HepG2 (cell line): ENCODE results near the gene NDFIP2. TPM values are rescaled to one million over a fixed set of nuclear protein-coding genes. Genes with fewer than 3 reads are reported as not detected.

ENCODE experiments used
- ATAC-seq: fragments of 200-7000 bp; cut with Tn5 transposase; 3 replicates; pipeline ENCODE4 v1.9.1; 2020; ENCODE audit warnings: mild to moderate bottlenecking, moderate library complexity
- BruUV-seq: library from RNA; stranded (reverse); fragments of 400-500 nt; replicated peaks from 2 replicates; lab custom pipeline; 2021; lab: Mats Ljungman, UMichigan
- CTCF ChIA-PET: fragments of 300-600 bp; formaldehyde crosslinking; extraction: SDS; loops from one replicate; lab custom pipeline; 2021; ENCODE audit warnings: low total read pairs, inconsistent platforms, low intra/inter-chr PET ratio; lab: Yijun Ruan, JAX
- POLR2A ChIA-PET: fragments of 350-600 bp; sonication (Branson Sonifier 250); formaldehyde crosslinking; loops from one replicate; lab custom pipeline; 2020; ENCODE audit warnings: antibody characterized with exemption, inconsistent platforms; lab: Yijun Ruan, JAX
- DNase-seq: peaks from one replicate; pipeline ENCODE4 v3.0.0-alpha.2; 2015; ENCODE audit warnings: low spot score
- FAIRE-seq: peaks from 3 replicates; lab custom pipeline; 2011; peaks lifted over from hg19 to GRCh38; lab: Jason Lieb, UNC
- H2AFZ ChIP-seq: one replicate; pipeline ENCODE4 v1.6.1; 2011; ENCODE audit warnings: low read length, inconsistent platforms
- H3K27ac ChIP-seq: fragments of 300-600 bp; 3 replicates; pipeline ENCODE4 v1.8.0; 2011; ENCODE audit warnings: mixed run types, mild to moderate bottlenecking, mixed read lengths, low read length, inconsistent platforms; ENCODE audit not compliant: insufficient read depth; ENCODE audit errors: extremely low read length
- H3K27me3 ChIP-seq, 2 experiments: fragments of 200-600 bp in 1 of 2; 2 replicates in 1 of 2; 3 replicates in 1 of 2; pipeline versions ENCODE4 v1.6.0 to v1.8.0; 2011; ENCODE audit warnings: low read length in 2 of 2, mild to moderate bottlenecking in 2 of 2, moderate library complexity in 2 of 2, inconsistent platforms in 1 of 2; ENCODE audit not compliant: insufficient read depth in 2 of 2, control insufficient read depth in 1 of 2
- H3K36me3 ChIP-seq, 2 experiments: fragments of 200-600 bp in 1 of 2; replicated peaks in 1 of 2; 2 replicates in 1 of 2; 3 replicates in 1 of 2; pipeline versions ENCODE4 v1.5.1 to v1.8.0; 2011; ENCODE audit warnings: low read length in 2 of 2, inconsistent platforms in 1 of 2; ENCODE audit not compliant: insufficient read depth in 2 of 2, control insufficient read depth in 1 of 2
- H3K4me1 ChIP-seq: 2 replicates; pipeline ENCODE4 v1.5.1; 2012; ENCODE audit warnings: low read length, inconsistent platforms; ENCODE audit not compliant: insufficient read depth
- H3K4me2 ChIP-seq: 2 replicates; pipeline ENCODE4 v1.6.0; 2011; ENCODE audit warnings: low read depth, low read length, inconsistent platforms
- H3K4me3 ChIP-seq, 3 experiments: fragments of 200-600 bp in 1 of 3; sonication (generic), shearing (Covaris generic) in 1 of 3; replicated peaks in 1 of 3; 2 replicates each; pipeline ENCODE4 v1.5.1; 2011 to 2016; ENCODE audit warnings: low read length in 3 of 3, inconsistent platforms in 2 of 3, low read depth in 2 of 3, mild to moderate bottlenecking in 2 of 3, control low read depth in 1 of 3, mixed read lengths in 1 of 3; ENCODE audit not compliant: insufficient read depth in 1 of 3
- H3K79me2 ChIP-seq: one replicate; pipeline ENCODE4 v1.6.1; 2011; ENCODE audit warnings: low read length, inconsistent platforms; ENCODE audit not compliant: insufficient read depth
- H3K9ac ChIP-seq: 2 replicates; pipeline ENCODE4 v1.6.0; 2011; ENCODE audit warnings: mild to moderate bottlenecking, low read depth, low read length, inconsistent platforms; ENCODE audit not compliant: insufficient read depth
- H3K9me3 ChIP-seq: 2 replicates; pipeline ENCODE4 v1.5.1; 2012; ENCODE audit warnings: mild to moderate bottlenecking, low read length
- H4K20me1 ChIP-seq: 2 replicates; pipeline ENCODE4 v1.6.0; 2011; ENCODE audit warnings: inconsistent platforms, mild to moderate bottlenecking, low read length, moderate library complexity; ENCODE audit not compliant: insufficient read depth
- DRAP1 ChIP-seq: IDR thresholded peaks from 2 replicates; pipeline ENCODE4 v1.6.1; 2016; ENCODE audit warnings: missing genetic modification reagents, missing compliant biosample characterization
- ELF1 ChIP-seq: sonication (generic); formaldehyde crosslinking; IDR thresholded peaks from 2 replicates; pipeline ENCODE4 v1.4.0; 2020; ENCODE audit warnings: missing genetic modification reagents
- FOSL2 ChIP-seq: sonication (generic); formaldehyde crosslinking; IDR thresholded peaks from 2 replicates; pipeline ENCODE4 v1.4.0; 2020; ENCODE audit warnings: missing genetic modification reagents
- HNF4A ChIP-seq: sonication (generic); formaldehyde crosslinking; IDR thresholded peaks from 2 replicates; pipeline ENCODE4 v1.4.0; 2020; ENCODE audit warnings: missing genetic modification reagents
- NFRKB ChIP-seq: fragments of 450-650 bp; IDR thresholded peaks from 2 replicates; pipeline ENCODE4 v1.6.1; 2017
- NRL ChIP-seq: sonication (generic); formaldehyde crosslinking; IDR thresholded peaks from 2 replicates; pipeline ENCODE4 v1.5.0; 2020; ENCODE audit warnings: missing genetic modification reagents, mild to moderate bottlenecking, moderate library complexity, borderline replicate concordance
- SKIL ChIP-seq: sonication (generic); formaldehyde crosslinking; IDR thresholded peaks from 2 replicates; pipeline ENCODE4 v1.8.0; 2022; ENCODE audit warnings: missing genetic modification reagents, mild to moderate bottlenecking, moderate library complexity, borderline replicate concordance
- ZBTB1 ChIP-seq: sonication (generic); formaldehyde crosslinking; IDR thresholded peaks from 2 replicates; pipeline ENCODE4 v1.4.0; 2020; ENCODE audit warnings: missing genetic modification reagents, borderline replicate concordance
- ZNF136 ChIP-seq: sonication (generic); formaldehyde crosslinking; IDR thresholded peaks from 2 replicates; pipeline ENCODE4 v1.8.1; 2022; ENCODE audit warnings: low read depth, mild to moderate bottlenecking, moderate library complexity, missing genetic modification reagents
- ZNF580 ChIP-seq: IDR thresholded peaks from 2 replicates; pipeline ENCODE4 v1.6.1; 2016; ENCODE audit warnings: low read depth, borderline replicate concordance
- WGBS: methylation state at CpG from one replicate; pipeline ENCODE4 v1.1.6; 2017; ENCODE audit warnings: low lambda C conversion rate; 5-methylcytosine and 5-hydroxymethylcytosine counted together
- in situ Hi-C: cut with HindIII; loops from 2 replicates; pipeline ENCODE4 v1.10.0; 2017; ENCODE audit warnings: low pct_unique_long_range_greater_than_20kb; ENCODE audit not compliant: extremely low pct_ligation_motif_present
- intact Hi-C: fragments of 100-400 bp; cut with micrococcal nuclease; formaldehyde crosslinking; loops from one replicate; pipeline ENCODE4 v1.10.0; 2022; ENCODE audit not compliant: unreplicated experiment
- polyA plus RNA-seq, 8 experiments: library from polyadenylated mRNA; depleted of rRNA in 3 of 8; stranded (reverse) in 7 of 8; unstranded in 1 of 8; fragments of >200 nt; fragmentation: Illumina TruSeq in 4 of 8; extraction: Trizol in 4 of 8; gene quantifications; 2 replicates each; pipeline versions ENCODE4 v1.2.1 to v1.2.3, GENCODE V29; 2011 to 2016; ENCODE audit warnings: low read depth in 4 of 8, missing spikeins in 1 of 8, mixed read lengths in 1 of 8; ENCODE audit not compliant: insufficient read depth in 1 of 8
- total RNA-seq, 5 experiments: library from RNA; depleted of rRNA; stranded (reverse); fragments of >200 nt; fragmentation: Illumina TruSeq; extraction: Trizol; gene quantifications; 2 replicates each; pipeline ENCODE4 v1.2.3, GENCODE V29; 2016; ENCODE audit warnings: low read depth in 1 of 5

Gene NDFIP2
- total and polyA plus RNA-seq, 2 of the 13 experiments (the other 11 are each of a cell fraction or from before 2014, with no cell fraction given): 23.2 to 32.0 TPM

- CTCF ChIA-PET: no interaction called here
- in situ Hi-C loops (no loop called here), intact Hi-C loops (no loop called here)
- Histone ChIP-seq H3K27me3 (no peaks in the 10 kb centered on the region), H3K27ac (no peak overlapping the region), H3K9me3 (no peaks in the 10 kb centered on the region), H2AFZ (no peak overlapping the region), H4K20me1 (no peaks in the 10 kb centered on the region), H3K4me3 (no peak overlapping the region), H3K4me1 (peaks cover 18% of the 10 kb centered on the region), H3K79me2 (no peaks in the 10 kb centered on the region), H3K9ac (no peak overlapping the region), H3K4me2 (no peak overlapping the region), H3K36me3 (no peaks in the 10 kb centered on the region)
- DNase-seq (no peak), FAIRE-seq (no peak), ATAC-seq (no peak)
- BruUV-seq: no TSS peak
- POLR2A ChIA-PET: no interaction called here
- no peak for TF ChIP-seq DRAP1 (CRISPR knock-in tag)
- TF ChIP-seq ZNF580: no peak
- no peak for TF ChIP-seq ZNF136 (CRISPR knock-in tag)
- no peak for TF ChIP-seq ELF1 (CRISPR knock-in tag)
- no peak for TF ChIP-seq NFRKB
- no peak for TF ChIP-seq NRL
- no peak for TF ChIP-seq HNF4A (CRISPR knock-in tag)
- TF ChIP-seq FOSL2 (CRISPR knock-in tag): no peak
- no peak for TF ChIP-seq ZBTB1 (CRISPR knock-in tag)
- no peak for TF ChIP-seq SKIL (CRISPR knock-in tag)
- WGBS: 80% methylated on average over 1 of the region's 1 CpG
Observed at GRCh38 chr13:79468402-79468801, 12.6 kb upstream of the NDFIP2 start.
